B cell (primary cell): ENCODE results near the gene KRTAP10-3. TPM values are rescaled to one million over a fixed set of nuclear protein-coding genes. Genes with fewer than 3 reads are reported as not detected.

Experiments
- ATAC-seq: fragments of 200-7000 bp; cut with Tn5 transposase; one replicate; pipeline ENCODE4 v1.10.0; 2021; ENCODE audit warnings: low read depth, mild to moderate bottlenecking, moderate number of reproducible peaks, moderate library complexity
- CTCF ChIA-PET: fragments of 350-600 bp; sonication (Branson Sonifier 250); formaldehyde crosslinking; loops from one replicate; lab custom pipeline; 2021; ENCODE audit warnings: antibody characterized with exemption, inconsistent platforms; lab: Charles Lee
- POLR2A ChIA-PET: fragments of 350-600 bp; sonication (Branson Sonifier 250); formaldehyde crosslinking; loops from one replicate; lab custom pipeline; 2021; ENCODE audit warnings: antibody characterized with exemption; lab: Charles Lee
- DNase-seq: peaks from one replicate; pipeline ENCODE4 v3.0.0; 2013
- H2AFZ ChIP-seq: 2 replicates; pipeline ENCODE4 v1.6.1; 2012; ENCODE audit warnings: mild to moderate bottlenecking, low read depth, low read length; ENCODE audit not compliant: insufficient read depth, poor library complexity, severe bottlenecking
- H3K27ac ChIP-seq, 2 donors: 1 replicate in 1 of 2; 2 replicates in 1 of 2; pipeline ENCODE4 v1.5.1; 2012 to 2013; ENCODE audit warnings: low read length in 2 of 2, mild to moderate bottlenecking in 2 of 2, moderate library complexity in 1 of 2
- H3K27me3 ChIP-seq, 4 experiments: fragments of 200-600 bp in 1 of 4; sonication (generic) in 1 of 4; replicated peaks in 1 of 4; 1 replicate in 2 of 4; 2 replicates in 2 of 4; pipeline versions ENCODE4 v1.6.1 to v1.7.0; 2013 to 2016; ENCODE audit warnings: low read length in 3 of 4, mild to moderate bottlenecking in 2 of 4, mixed read lengths in 1 of 4, moderate library complexity in 1 of 4; ENCODE audit not compliant: insufficient read depth in 4 of 4, control insufficient read depth in 3 of 4; ENCODE audit errors: control extremely low read depth in 1 of 4
- H3K36me3 ChIP-seq, 2 experiments: replicated peaks in 1 of 2; 1 replicate in 1 of 2; 2 replicates in 1 of 2; pipeline versions ENCODE4 v1.6.1 to v1.7.1; 2013; ENCODE audit warnings: low read length in 1 of 2; ENCODE audit not compliant: insufficient read depth in 2 of 2, control insufficient read depth in 1 of 2; ENCODE audit errors: control extremely low read depth in 1 of 2, extremely low read depth in 1 of 2
- H3K4me1 ChIP-seq, 2 donors: fragments of 200-600 bp in 1 of 2; sonication (generic) in 1 of 2; 1 replicate in 1 of 2; 2 replicates in 1 of 2; pipeline versions ENCODE4 v1.5.1 to v1.6.1; 2013 to 2017; ENCODE audit warnings: low read length in 2 of 2; ENCODE audit not compliant: control insufficient read depth in 2 of 2, insufficient read depth in 2 of 2
- H3K4me2 ChIP-seq: replicated peaks from 2 replicates; pipeline ENCODE3; 2012; ENCODE audit warnings: mild to moderate bottlenecking, low read depth, low read length; ENCODE audit not compliant: poor library complexity, severe bottlenecking
- H3K4me3 ChIP-seq, 5 experiments: fragments of 200-600 bp in 1 of 5; sonication (generic) in 1 of 5; 1 replicate in 3 of 5; 2 replicates in 2 of 5; pipeline versions ENCODE4 v1.5.1 to v1.7.0; 2011 to 2016; ENCODE audit warnings: low read length in 4 of 5, mild to moderate bottlenecking in 4 of 5, low read depth in 2 of 5, control low read depth in 1 of 5, moderate library complexity in 1 of 5; ENCODE audit not compliant: insufficient read depth in 1 of 5; ENCODE audit errors: control extremely low read depth in 1 of 5, extremely low read depth in 1 of 5
- H3K79me2 ChIP-seq: fragments of 200-600 bp; sonication (generic); one replicate; pipeline ENCODE4 v1.6.0; 2016; ENCODE audit warnings: low read length; ENCODE audit not compliant: control insufficient read depth, insufficient read depth
- H3K9ac ChIP-seq: fragments of 200-600 bp; sonication (generic); 2 replicates; pipeline ENCODE4 v1.6.1; 2017; ENCODE audit warnings: mild to moderate bottlenecking, low read length, moderate library complexity
- H3K9me3 ChIP-seq, 3 donors: one replicate each; pipeline versions ENCODE4 v1.6.1 to v1.7.1; 2013; ENCODE audit warnings: low read length in 2 of 3; ENCODE audit not compliant: control insufficient read depth in 2 of 3, insufficient read depth in 1 of 3; ENCODE audit errors: control extremely low read depth in 1 of 3
- H4K20me1 ChIP-seq: 2 replicates; pipeline ENCODE4 v1.6.0; 2012; ENCODE audit warnings: mild to moderate bottlenecking, low read length; ENCODE audit not compliant: insufficient read depth, control insufficient read depth, poor library complexity, severe bottlenecking
- H3K27ac Mint-ChIP-seq: one replicate; pipeline ENCODE4 v1.8.0; 2021; ENCODE audit warnings: mixed read lengths
- H3K27me3 Mint-ChIP-seq: one replicate; pipeline ENCODE4 v1.8.0; 2021; ENCODE audit warnings: mixed read lengths
- H3K4me1 Mint-ChIP-seq: one replicate; pipeline ENCODE4 v1.8.0; 2021; ENCODE audit warnings: mixed read lengths
- H3K4me3 Mint-ChIP-seq: one replicate; pipeline ENCODE4 v1.8.0; 2021; ENCODE audit warnings: mixed read lengths
- H3K9me3 Mint-ChIP-seq: one replicate; pipeline ENCODE4 v1.8.0; 2022; ENCODE audit warnings: mixed read lengths; ENCODE audit not compliant: insufficient read depth
- EZH2 ChIP-seq: IDR thresholded peaks from 2 replicates; pipeline ENCODE4 v1.6.1; 2012; ENCODE audit warnings: borderline replicate concordance, low read depth, mild to moderate bottlenecking, moderate library complexity, low read length; ENCODE audit not compliant: insufficient read depth, poor library complexity, severe bottlenecking
- WGBS: methylation state at CpG from one replicate; pipeline ENCODE4 v1.1.5; 2013; ENCODE audit warnings: missing lambda C conversion rate; ENCODE audit not compliant: insufficient coverage; 5-methylcytosine and 5-hydroxymethylcytosine counted together
- intact Hi-C: fragments of 100-400 bp; cut with micrococcal nuclease; formaldehyde crosslinking; loops from one replicate; pipeline ENCODE4 v1.10.0; 2022
- polyA plus RNA-seq: library from polyadenylated mRNA; depleted of rRNA; stranded (reverse); fragments of >200 nt; gene quantifications from 2 replicates; pipeline ENCODE4 v1.2.3, GENCODE V29; 2012
- total RNA-seq, 2 donors: library from RNA; stranded (reverse); fragments of 120-200 nt in 1 of 2; gene quantifications; 1 replicate in 1 of 2; 2 replicates in 1 of 2; pipeline versions ENCODE4 v1.2.3 to v1.2.4, GENCODE V29; 2013 to 2022
- TF ChIP-seq, protein P1 (sequence below): fragments of 200-600 bp; IDR thresholded peaks from one replicate; pipeline ENCODE4 v1.8.0; 2022; ENCODE audit warnings: antibody characterized with exemption, mild to moderate bottlenecking

The KRTAP10-3 gene
- total and polyA plus RNA-seq, 2 donors (not counting 1 experiment from before 2014, with no cell fraction given) = 0.40 TPM; not detected in 1

DNA sequence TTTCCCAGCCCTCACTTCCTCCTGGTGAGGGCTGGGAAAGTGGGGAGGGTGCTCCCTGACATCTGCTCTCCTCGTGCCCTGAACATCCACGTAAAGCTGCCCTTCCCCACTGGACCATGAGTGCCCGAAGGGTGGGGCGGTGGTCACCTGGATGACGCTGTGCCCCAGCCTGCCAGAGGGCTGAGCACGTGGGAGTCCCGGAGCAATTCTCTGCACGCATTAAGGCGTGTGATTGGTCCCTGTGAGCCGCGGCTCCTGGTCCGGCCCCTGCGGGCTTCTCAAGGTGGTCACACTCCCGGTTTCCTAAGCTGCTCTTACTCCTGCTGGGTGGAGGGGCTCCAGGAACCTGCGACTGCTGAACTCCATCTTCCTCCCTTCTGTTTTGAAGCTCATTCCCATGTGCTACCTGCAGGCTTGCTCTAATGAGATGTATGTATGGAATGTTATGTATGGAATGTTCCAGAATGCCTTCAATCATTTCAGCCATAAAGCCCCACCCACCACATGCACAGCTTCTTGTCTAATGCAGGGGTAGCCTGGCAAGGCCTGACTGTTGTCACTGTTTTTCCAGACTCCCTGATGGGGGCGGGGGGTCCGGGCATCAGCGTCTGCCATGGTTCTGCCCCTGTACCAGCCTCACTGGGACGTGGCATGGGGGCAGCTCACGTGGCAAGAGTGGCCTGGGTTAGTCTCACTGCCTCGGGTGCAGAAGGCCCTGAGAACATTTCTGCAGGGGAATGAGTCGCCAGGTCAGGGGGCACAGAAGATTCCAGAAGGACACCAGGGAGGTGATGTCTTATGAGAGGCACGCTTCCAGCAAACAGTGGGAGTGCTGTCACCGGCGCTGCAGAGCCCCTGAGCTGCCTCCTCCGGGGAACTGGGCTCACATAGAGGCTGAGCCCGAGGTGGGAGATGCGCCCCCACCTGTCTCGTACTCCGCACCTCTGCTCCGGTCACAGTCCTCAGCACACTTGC, 38.0 kb downstream of the KRTAP10-3 start:
- no peaks in the 10 kb centered on the region for H4K20me1 ChIP-seq
- no peak overlapping the region for H3K4me2 ChIP-seq
- Mint-ChIP-seq H3K4me3 (no peak overlapping the region), H3K27me3 (peaks cover 4% of the 10 kb centered on the region), H3K27ac (no peak overlapping the region), H3K9me3 (no peaks in the 10 kb centered on the region), H3K4me1 (no peaks in the 10 kb centered on the region)
- peaks cover 0 to 6% (median 0%) of the 10 kb centered on the region in 3 donors for H3K9me3 ChIP-seq
- CTCF ChIA-PET = no interaction called here
- peaks cover 0 to 5% (median 0%) of the 10 kb centered on the region in 4 experiments for H3K27me3 ChIP-seq
- H2AFZ ChIP-seq = no peak overlapping the region
- H3K9ac ChIP-seq = no peak overlapping the region
- TF ChIP-seq EZH2 = no peak
- TF ChIP-seq, protein P1, sequence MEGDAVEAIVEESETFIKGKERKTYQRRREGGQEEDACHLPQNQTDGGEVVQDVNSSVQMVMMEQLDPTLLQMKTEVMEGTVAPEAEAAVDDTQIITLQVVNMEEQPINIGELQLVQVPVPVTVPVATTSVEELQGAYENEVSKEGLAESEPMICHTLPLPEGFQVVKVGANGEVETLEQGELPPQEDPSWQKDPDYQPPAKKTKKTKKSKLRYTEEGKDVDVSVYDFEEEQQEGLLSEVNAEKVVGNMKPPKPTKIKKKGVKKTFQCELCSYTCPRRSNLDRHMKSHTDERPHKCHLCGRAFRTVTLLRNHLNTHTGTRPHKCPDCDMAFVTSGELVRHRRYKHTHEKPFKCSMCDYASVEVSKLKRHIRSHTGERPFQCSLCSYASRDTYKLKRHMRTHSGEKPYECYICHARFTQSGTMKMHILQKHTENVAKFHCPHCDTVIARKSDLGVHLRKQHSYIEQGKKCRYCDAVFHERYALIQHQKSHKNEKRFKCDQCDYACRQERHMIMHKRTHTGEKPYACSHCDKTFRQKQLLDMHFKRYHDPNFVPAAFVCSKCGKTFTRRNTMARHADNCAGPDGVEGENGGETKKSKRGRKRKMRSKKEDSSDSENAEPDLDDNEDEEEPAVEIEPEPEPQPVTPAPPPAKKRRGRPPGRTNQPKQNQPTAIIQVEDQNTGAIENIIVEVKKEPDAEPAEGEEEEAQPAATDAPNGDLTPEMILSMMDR = no peak
- H3K4me1 ChIP-seq = no peaks in the 10 kb centered on the region
- DNase-seq (no peak), ATAC-seq (no peak)
- no peak overlapping the region for H3K4me3 ChIP-seq
- intact Hi-C loops = no loop called here
- POLR2A ChIA-PET = no interaction called here
- H3K79me2 ChIP-seq = no peaks in the 10 kb centered on the region
- H3K27ac ChIP-seq = no peak overlapping the region
- WGBS = 89% methylated on average over 25 of the region's 31 CpGs
- H3K36me3 ChIP-seq = no peaks in the 10 kb centered on the region
